ENCODE data around the gene RNF4.

Gene RNF4

DNA sequence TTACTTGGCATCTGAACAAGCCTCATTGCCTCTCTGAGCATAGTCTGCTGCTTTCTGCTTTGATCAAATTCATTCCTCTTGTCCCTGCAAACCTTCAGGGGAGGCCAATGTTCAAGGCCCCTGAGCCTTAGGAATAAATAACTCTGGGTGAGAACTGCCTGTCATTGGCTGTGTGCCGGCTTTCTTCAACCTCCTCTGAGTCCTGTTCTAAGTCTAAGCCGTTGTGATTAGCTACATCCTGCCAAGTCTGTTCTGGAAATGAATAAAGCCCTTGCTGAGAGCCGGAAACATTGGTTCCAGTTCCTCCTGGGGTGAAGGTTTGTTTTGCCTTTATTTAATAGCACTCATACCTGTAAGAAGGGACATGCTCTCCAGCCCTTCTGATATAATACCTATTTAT, 13.8 kb downstream of the RNF4 start:
- in situ Hi-C loops (cut with MboI; ENCODE audit: low pct_unique_long_range_greater_than_20kb, low sequenced_read_pairs): no loop called here
- DNase-seq: no peak

DNA sequence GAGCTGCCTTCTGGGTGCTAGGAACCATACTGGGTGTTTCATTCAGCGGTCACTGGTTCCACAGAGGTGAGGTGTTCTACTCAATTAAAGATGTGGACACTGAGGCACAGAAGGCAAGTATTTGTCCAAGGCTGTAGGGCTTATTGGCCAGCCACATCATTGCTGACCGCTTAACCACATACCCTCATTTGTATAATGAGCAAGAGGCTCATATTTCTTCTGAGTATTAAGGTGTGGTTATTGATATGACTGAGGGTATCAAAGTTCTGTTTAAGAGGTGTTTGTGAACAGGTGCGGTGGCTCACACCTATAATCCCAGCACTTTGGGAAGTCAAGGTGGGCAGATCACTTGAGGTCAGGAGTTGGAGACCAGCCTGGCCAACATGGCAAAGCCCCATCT, 14.3 kb downstream of the RNF4 start:
- DNase-seq: no peak
- in situ Hi-C loops (cut with MboI; ENCODE audit: low pct_unique_long_range_greater_than_20kb, low sequenced_read_pairs): no loop called here

DNA sequence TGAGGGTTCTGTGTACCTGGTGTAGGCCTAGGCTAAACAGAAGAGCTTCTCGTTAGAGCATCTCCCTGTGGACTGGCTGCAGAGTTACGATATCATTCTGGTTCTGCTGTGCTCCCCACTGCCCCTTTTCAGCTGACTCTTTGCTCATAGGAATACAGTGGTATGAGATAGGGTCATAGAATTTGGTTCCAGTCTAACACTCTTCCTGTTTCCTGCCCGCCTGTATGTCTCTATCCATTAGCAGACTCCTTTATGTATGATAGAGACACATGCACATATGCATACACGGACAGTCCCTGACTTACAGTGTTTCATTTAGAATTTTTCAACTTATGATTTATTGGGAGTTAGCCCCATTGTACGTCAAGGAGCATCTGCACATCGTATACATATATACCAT, 15.3 kb downstream of the RNF4 start:
- DNase-seq: peak; percentile 24
- in situ Hi-C loops (cut with MboI; ENCODE audit: low pct_unique_long_range_greater_than_20kb, low sequenced_read_pairs): no loop called here

DNA sequence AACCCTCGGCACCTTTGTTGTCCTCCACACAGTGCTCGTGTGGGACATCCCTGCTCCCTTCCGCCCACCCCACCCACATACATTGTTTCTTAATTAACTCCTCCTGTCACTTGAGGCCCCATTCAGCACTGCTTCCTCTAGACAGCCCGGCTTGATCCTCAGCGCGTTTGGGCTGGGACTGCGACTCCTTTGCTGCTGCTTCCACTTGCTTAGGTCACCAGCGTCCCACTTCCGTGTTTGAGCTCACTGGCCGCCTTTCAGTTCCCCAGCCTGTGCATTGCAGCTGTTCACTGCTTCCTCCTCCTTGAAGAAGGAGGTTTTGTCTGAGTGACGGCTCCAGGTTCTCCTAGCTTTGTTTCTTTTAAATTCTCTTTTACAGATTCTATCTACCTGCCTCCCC, 16.1 kb downstream of the RNF4 start:
- in situ Hi-C loops (cut with MboI; ENCODE audit: low pct_unique_long_range_greater_than_20kb, low sequenced_read_pairs): no loop called here
- peak; percentile 93 for DNase-seq

DNA sequence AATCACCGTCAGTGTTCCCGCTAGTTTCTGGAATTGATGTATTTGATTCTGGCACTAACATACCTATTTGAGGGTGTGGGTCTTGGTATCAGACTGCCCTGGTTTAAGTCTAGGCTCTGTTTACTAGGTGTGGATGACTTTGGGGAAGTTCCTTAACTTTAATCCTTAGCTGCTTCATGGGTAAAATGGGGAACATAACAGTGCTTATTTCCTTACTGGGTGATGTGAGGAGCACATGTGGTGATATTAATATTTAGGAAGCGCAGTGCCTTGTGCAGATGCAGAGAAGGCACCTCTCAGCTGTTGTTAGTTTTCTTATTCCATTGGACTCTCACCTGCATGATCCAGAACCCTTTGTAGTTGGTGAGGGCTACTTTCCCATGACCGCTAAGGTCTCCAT, 17.1 kb downstream of the RNF4 start:
- peak; percentile 30 for DNase-seq
- in situ Hi-C loops (cut with MboI; ENCODE audit: low pct_unique_long_range_greater_than_20kb, low sequenced_read_pairs): no loop called here

DNA sequence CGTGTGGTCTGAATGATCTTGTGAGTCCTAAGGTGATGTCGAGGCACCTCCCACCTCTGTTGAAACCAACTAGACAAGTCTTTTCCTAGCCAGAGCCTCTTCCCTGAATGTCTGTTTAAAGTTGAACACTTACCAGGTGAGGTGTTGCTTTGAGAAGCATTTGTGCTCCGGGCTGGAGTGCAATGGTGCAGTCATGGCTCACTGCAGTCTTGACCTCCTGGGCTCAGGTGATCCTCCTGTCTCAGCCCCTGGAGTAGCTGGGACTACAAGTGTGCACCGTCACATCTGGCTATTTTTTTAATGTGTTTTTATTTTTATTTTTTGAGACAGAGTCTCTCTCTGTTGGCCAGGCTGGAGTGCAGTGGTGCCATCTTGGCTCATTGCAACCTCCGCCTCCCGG, 18.1 kb downstream of the RNF4 start:
- in situ Hi-C loops (cut with MboI; ENCODE audit: low pct_unique_long_range_greater_than_20kb, low sequenced_read_pairs): no loop called here
- no peak for DNase-seq

DNA sequence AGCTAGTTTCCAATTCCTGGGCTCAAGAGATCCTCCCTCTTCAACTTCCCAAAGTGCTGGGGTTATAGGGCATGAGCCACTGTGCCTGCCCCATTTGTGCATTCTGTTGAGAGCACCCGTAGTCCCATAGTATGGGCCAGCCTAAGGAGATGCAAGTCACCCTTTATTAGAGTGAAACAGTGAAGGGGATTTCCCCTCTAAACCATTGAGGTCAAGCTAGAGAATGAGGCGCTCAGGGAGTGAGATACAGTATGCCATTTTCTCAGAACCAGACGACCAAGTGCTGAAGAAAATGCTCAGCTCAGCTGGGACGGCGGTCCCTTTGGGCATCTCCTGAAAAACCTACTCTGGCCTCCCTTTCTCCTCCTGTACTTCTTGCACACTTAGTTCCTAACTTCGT, 18.7 kb downstream of the RNF4 start:
- in situ Hi-C loops (cut with MboI; ENCODE audit: low pct_unique_long_range_greater_than_20kb, low sequenced_read_pairs): no loop called here
- DNase-seq: no peak

DNA sequence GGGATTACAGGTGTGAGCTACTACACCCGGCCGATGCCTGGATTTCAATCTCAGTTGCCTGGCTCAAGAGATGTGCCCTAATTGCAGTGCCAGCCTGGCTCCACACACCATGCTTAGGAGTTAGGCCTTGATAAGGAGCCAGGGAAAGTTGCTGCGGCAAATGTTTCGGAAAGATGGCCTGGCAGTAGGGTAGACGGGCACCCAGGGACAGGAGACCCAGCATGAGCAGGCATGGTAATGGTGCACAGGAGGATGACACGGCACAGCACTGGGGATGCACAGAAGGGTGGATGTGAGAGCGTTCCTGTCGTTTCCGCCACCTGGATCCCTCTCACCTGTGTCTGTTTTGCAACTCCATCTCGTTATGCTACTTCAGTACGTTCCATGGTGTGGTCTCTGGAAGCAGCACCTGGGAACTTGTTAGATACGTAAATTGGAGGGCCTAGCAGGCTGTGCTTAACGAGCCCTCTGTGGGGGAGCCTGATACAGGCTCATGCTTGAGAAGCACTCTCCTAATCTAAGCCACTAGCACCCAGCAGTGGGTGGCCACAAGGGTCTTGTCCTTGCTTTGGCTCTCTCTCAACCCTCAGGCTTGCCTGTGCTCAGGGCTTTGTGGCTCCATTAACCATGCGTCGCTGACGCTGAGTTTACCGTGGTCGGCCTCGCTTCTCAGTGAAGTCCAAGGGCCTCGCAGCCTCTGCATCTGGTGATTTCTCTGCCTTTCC, 20.3 kb downstream of the RNF4 start:
- in situ Hi-C loops (cut with MboI; ENCODE audit: low pct_unique_long_range_greater_than_20kb, low sequenced_read_pairs): no loop called here
- DNase-seq: no peak

DNA sequence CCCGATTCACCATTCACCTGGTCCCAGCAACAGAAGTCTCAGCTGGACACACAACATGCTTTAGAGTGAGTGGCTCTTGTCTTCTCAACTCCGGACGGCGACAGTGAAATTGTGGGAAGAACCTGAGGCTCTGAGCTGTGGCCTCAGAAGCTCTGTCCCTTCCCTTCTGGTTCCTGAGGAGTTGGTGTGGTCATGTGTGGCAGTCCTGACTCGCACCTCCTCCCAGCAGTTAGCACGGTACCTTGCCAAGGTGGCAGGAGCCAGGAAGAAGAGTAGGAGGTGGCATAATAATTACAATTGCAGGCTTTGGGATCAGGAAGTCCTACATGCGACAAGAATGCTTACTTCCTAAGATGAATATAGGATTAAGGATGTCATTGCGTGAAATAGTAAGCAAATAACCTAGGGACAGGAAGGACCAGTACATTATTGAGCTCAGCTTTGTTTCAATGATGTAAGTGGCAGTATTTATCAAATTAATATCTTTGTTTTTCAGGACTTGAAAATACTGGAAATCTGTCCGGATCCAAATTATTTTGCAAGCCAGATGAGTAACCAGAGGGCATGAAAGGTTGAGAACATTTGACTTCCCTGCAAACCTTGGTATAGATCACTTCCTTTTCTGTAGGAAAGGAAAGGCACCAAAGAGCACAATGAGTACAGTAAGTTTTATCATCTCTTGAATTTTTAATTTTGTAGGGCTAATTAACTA, 21.1 kb downstream of the RNF4 start:
- no peak for DNase-seq
- in situ Hi-C loops (cut with MboI; ENCODE audit: low pct_unique_long_range_greater_than_20kb, low sequenced_read_pairs): no loop called here

DNA sequence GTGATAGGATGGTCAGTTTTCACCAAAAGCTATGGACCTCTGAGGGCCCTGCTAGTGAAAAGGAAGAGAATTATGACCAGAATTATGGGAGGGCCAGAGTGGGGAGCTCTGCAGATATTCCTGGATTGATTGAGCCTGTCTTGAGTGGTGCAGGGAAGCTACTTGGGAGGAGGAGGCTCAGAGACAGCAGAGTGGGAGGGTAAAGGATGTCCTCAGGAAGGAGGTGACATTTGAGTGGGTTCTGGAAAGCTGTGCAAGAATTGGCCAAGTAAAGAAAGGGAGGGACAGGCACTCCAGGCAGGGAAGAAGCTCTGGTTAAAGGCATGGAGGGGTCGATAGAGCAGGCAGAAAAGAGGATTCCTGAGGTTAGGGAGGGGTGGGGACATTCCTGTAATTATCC, 24.1 kb downstream of the RNF4 start:
- in situ Hi-C loops (cut with MboI; ENCODE audit: low pct_unique_long_range_greater_than_20kb, low sequenced_read_pairs): no loop called here
- no peak for DNase-seq

DNA sequence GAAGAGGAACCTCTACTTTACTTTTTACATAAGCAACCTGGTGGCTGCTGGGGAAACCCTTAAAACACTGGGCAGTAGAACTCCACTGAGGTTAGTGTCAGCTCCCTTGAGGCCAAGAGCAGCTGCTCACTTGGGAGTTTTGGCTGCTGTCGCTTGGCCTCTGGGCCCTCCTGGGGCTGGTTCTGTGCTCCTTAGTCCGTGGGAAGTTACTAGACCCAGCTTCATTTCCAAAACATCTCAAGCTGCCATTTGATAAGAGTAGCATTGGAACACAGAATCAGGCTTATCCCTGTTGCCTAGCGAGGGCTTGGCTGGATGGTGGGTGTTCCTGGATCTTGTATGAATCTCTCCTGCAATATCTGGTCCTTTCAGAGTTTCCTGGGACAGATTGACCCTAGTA, 26.1 kb downstream of the RNF4 start:
- DNase-seq: no peak
- in situ Hi-C loops (cut with MboI; ENCODE audit: low pct_unique_long_range_greater_than_20kb, low sequenced_read_pairs): no loop called here

DNA sequence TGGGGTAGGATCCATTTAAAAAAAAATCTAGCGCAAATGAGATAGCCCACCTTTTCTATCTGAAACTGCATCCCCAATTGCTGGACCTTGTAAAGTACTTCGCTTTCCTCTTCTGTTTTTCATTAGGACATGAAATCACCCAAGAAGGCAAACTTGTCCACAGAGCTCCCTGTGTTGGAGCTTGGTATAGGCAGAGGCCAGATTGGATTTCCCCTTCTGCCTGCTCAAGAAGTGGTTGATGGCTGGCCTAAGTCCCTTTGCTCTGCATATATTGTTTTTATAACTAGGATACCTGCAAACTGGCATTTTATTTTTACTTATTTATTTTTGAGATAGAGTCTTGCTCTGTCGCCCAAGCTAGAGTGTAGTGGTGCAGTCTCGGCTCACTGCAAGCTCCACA, 28.4 kb downstream of the RNF4 start:
- in situ Hi-C loops (cut with MboI; ENCODE audit: low pct_unique_long_range_greater_than_20kb, low sequenced_read_pairs): no loop called here
- no peak for DNase-seq

DNA sequence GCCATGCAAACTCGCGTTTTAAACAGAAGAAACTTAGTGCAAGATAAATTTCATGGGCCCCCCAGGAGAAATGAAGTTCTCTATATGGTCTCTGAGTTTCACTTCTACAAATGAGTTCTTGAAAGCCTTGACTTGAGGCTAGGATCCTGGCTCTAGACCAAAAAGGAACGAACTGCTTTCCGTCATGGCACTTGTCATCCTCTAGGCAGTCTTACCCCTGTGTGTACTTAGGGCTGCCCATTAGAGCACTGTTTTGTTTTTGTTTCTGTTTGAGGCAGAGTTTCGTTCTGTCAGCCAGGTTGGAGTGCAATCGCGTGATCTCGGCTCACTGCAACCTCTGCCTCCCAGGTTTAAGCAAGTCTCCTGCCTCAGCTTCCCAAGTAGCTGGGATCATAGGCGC, 29.0 kb downstream of the RNF4 start:
- in situ Hi-C loops (cut with MboI; ENCODE audit: low pct_unique_long_range_greater_than_20kb, low sequenced_read_pairs): no loop called here

DNA sequence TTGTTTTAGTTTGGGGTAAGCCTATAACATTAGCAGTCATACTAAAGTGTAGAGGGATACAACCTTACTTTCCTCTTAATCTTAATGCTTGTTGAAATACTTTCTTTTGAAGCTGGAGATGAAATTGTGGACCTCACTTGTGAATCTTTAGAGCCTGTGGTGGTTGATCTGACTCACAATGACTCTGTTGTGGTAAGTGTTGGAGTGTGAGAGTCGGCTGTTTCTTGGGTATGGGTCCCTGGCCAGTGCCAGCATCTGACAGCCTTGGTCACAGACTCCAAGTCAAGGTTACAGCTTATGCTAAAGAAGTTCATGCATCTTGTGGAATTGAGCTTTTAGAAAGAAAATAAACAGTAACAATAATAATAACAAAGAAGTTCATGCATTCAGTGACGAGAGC, 31.6 kb downstream of the RNF4 start:
- DNase-seq: no peak
- in situ Hi-C loops (cut with MboI; ENCODE audit: low pct_unique_long_range_greater_than_20kb, low sequenced_read_pairs): no loop called here

More for the DNA sequence above, 29.0 kb downstream of the RNF4 start:
- DNase-seq: no peak

DNA sequence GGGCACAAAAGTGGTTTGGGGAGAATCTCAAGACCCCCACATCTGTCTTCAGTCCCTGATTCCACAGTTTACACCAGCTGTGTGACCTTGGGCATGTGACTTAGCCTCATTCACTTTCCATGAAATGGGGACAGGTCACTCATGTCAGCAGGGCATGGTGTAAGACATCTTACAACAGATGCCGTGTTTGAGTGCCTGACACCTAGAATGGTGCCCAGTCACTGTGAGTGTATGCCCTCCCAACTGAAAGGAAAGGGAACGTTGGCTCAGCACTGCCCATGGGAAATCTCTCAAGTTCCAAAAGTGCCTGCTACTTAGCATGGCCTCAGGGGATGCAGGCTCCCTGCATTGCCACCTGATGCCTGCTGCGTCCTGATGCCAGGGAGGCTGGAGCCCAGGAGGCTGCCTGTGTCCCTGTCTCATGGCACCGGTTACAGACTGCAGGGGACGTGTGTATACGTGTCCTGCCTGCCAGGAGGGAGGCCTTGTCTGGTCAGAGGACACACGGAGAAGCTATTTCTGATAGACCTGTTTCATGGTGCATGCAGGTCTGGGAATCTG, 32.2 kb downstream of the RNF4 start:
- in situ Hi-C loops (cut with MboI; ENCODE audit: low pct_unique_long_range_greater_than_20kb, low sequenced_read_pairs): no loop called here
- DNase-seq: no peak

DNA sequence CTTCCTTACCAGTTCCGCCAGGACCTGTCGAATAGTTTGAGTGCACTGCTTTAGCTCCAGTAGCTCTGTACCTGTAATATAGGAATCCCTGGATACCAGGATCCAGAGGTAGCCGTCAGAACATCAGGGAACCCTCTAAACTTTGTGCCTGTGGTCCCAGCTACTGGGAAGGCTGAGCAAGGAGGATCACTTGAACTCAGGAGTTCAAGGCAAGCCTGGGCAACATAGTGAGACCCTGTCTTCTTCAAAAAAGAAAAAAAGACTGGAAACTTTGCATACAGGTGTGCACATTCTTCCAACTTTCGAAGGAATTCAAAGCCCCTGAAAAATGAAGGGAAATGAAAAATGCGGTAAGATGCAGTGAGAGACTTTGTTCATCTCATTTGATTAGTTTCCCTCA, 34.9 kb downstream of the RNF4 start:
- in situ Hi-C loops (cut with MboI; ENCODE audit: low pct_unique_long_range_greater_than_20kb, low sequenced_read_pairs): no loop called here
- no peak for DNase-seq

DNA sequence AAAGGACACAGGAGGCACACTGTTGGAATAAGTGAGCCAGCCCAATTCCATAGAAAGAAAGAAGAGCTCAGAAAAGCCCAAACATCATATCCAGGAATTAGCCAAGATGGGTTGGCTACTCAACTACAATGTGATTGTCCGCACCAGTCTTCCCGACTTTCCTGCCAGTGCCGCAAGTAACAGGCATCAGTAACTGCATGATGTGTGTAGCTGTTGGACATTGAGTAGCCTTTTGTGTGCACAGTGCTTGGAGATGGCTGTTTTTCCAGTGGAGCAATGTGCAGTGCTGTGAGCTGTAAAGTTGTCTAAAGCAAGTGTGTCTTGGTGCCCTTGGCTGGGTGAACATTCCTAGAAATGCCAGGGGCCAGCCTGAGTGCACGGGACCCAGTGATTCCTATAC, 38.4 kb downstream of the RNF4 start:
- DNase-seq: no peak
- in situ Hi-C loops (cut with MboI; ENCODE audit: low pct_unique_long_range_greater_than_20kb, low sequenced_read_pairs): no loop called here

DNA sequence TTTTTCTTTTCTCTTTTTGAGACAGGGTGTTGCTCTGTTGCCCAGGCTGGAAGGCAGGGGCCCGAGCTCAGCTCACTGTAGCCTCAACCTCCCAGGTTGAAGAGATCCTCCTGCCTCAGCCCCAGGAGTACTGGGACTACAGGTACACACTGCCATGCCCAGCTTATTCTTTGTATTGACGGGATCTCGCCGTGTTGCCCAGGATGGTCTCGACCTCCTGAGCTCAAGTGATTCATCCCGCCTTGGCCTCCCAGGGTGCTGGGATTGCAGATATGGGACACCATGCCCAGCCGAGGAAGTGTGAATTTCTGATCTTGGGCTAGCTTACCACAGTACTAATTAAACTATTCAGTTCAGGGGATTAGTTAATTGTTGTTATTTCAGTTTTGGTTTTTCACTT, 38.9 kb downstream of the RNF4 start:
- in situ Hi-C loops (cut with MboI; ENCODE audit: low pct_unique_long_range_greater_than_20kb, low sequenced_read_pairs): no loop called here
- DNase-seq: no peak

DNA sequence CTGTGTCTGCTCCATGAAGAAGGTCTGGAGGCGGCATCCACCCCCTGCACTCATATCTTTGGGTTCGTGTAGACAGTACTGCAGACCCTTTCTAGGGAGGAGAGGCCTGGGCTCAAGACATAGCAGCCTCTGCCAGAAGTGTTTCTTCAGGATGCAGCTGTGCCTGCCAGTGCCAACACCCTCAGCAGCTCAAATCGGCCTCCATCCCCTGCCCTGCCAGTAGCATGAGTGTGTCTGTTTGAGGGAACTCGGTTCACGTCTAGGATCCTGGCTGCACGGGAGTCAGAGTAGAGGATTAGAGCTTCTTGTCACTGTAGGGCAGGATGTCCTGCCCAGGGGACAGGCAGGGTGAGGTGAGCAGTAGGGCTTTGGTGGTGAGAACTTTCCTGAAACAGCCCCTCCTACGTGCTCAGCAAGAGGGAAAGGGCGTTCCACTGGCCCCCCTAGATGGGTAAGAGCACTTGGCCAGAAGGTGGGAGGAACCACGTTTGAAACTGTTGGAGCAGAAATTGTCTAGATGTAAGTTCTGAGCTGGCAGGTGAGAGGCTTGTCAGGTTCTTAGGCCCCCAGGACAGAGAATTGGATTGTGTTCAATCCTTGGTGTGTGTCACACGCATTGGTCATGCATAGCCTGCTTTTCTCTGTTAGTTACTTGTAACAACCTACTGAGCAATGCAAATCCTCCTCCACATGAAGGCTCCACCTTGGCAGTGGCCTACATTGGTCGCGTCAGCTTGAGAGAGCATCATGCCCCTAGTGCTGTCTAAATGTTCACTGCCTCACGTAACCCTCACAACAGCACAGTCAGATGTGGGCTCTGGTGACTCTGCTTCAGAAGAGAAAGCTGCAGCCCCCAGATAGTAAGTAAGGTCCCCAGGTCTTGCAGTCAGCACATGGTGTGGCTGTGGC, 41.7 kb downstream of the RNF4 start:
- in situ Hi-C loops (cut with MboI; ENCODE audit: low pct_unique_long_range_greater_than_20kb, low sequenced_read_pairs): no loop called here
- no peak for DNase-seq

DNA sequence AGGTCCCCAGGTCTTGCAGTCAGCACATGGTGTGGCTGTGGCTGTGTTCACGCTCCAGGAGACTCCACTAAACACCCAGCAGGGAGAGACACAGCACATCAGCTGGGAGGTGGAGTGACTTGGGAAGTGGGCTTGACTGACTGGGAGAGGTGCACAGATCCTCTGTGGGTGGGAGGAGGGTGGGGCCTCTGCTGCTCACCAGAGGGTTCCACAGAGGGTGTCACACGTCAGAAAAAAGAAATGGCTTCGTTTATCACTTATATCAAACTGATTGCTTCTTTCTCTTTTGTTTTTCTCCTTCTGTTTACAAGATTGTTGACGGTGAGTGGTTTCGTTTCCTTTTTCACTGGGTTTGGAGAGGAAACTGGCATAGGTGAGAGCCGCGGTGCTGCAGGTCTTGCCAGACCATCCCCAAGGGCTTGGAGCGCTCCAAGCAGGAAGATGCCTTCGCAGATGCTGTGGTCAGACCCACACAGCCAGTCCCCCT, 42.8 kb downstream of the RNF4 start:
- DNase-seq: no peak
- in situ Hi-C loops (cut with MboI; ENCODE audit: low pct_unique_long_range_greater_than_20kb, low sequenced_read_pairs): no loop called here
